Mesodermal cell (in vitro differentiated cells): ENCODE measurements around the gene CNGA4. TPM values are rescaled to one million over a fixed set of nuclear protein-coding genes. Genes with fewer than 3 reads are reported as not detected.

ENCODE experiments used
- H3K27ac ChIP-seq: 2 replicates; pipeline ENCODE4 v1.7.0; 2013; ENCODE audit warnings: mild to moderate bottlenecking, low read depth, low read length, moderate library complexity; ENCODE audit not compliant: severe bottlenecking
- H3K36me3 ChIP-seq: 2 replicates; pipeline ENCODE4 v1.7.1; 2013; ENCODE audit warnings: mild to moderate bottlenecking, low read length, moderate library complexity; ENCODE audit not compliant: control insufficient read depth, insufficient read depth
- H3K4me1 ChIP-seq: one replicate; pipeline ENCODE4 v1.7.1; 2013; ENCODE audit warnings: mild to moderate bottlenecking, low read length; ENCODE audit not compliant: insufficient read depth, control insufficient read depth, poor library complexity, severe bottlenecking
- H3K4me3 ChIP-seq: 2 replicates; pipeline ENCODE4 v1.7.0; 2013; ENCODE audit warnings: low read length, control low read depth, mild to moderate bottlenecking; ENCODE audit not compliant: insufficient read depth, poor library complexity, severe bottlenecking; ENCODE audit errors: extremely low read depth
- H3K9me3 ChIP-seq: 2 replicates; pipeline ENCODE4 v1.7.1; 2013; ENCODE audit warnings: mild to moderate bottlenecking, low read length, moderate library complexity; ENCODE audit not compliant: control insufficient read depth
- WGBS, 2 experiments: methylation state at CpG; one replicate each; pipeline ENCODE4 v1.1.5; 2013; ENCODE audit warnings: missing lambda C conversion rate in 2 of 2; ENCODE audit not compliant: insufficient coverage in 2 of 2; 5-methylcytosine and 5-hydroxymethylcytosine counted together
- polyA plus RNA-seq, 2 experiments: library from polyadenylated mRNA; stranded (reverse); fragments of 50-300 nt; gene quantifications; one replicate each; pipeline ENCODE4 v1.2.3, GENCODE V29; 2013

The CNGA4 gene, protein sequence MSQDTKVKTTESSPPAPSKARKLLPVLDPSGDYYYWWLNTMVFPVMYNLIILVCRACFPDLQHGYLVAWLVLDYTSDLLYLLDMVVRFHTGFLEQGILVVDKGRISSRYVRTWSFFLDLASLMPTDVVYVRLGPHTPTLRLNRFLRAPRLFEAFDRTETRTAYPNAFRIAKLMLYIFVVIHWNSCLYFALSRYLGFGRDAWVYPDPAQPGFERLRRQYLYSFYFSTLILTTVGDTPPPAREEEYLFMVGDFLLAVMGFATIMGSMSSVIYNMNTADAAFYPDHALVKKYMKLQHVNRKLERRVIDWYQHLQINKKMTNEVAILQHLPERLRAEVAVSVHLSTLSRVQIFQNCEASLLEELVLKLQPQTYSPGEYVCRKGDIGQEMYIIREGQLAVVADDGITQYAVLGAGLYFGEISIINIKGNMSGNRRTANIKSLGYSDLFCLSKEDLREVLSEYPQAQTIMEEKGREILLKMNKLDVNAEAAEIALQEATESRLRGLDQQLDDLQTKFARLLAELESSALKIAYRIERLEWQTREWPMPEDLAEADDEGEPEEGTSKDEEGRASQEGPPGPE
- polyA plus RNA-seq (2013, experiment 1 of 2) = 0.70 TPM
- polyA plus RNA-seq (2013, experiment 2 of 2) = 0.76 TPM

- no peaks in the 10 kb centered on the region for H3K36me3 ChIP-seq
- no peak within 1 kb of the TSS for H3K27ac ChIP-seq
- no peak within 1 kb of the TSS for H3K4me3 ChIP-seq
- H3K9me3 ChIP-seq = no peaks in the 10 kb centered on the region
- H3K4me1 ChIP-seq = peaks cover under 1% of the 10 kb centered on the region
- 60% methylated on average over 1 of the region's 1 CpG; no CpG with 5 or more reads in 1 of the 2 experiments for WGBS, 2 experiments
Measured at GRCh38 chr11:6238902-6239301, at the start of gene CNGA4. CNGA4 (plus strand) TSS chr11:6239089; CDS start chr11:6239207, 118 bp downstream.

DNA sequence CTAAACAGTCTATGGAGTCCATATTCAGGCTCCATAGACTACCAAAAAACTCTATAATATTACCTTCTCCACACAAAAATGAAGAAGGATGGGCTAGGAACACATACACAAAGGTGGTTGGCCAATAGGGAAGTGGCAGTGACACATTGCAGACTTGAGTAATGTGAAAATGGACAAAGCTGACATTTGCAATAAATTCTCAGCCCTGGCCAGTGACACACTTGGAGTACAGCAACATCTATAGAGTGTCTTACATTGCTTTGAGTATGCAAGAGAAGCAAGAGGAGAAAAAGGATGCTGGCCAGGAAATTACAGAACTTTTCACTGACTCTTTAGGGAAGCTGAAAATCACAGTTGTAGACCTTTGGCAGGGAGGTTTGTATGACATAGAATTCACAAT, 47.1 kb upstream of the CNGA4 start:
- H3K9me3 ChIP-seq = no peaks in the 10 kb centered on the region
- no peak overlapping the region for H3K4me3 ChIP-seq
- H3K27ac ChIP-seq = no peak overlapping the region
- H3K4me1 ChIP-seq = no peaks in the 10 kb centered on the region
- H3K36me3 ChIP-seq = no peaks in the 10 kb centered on the region

DNA sequence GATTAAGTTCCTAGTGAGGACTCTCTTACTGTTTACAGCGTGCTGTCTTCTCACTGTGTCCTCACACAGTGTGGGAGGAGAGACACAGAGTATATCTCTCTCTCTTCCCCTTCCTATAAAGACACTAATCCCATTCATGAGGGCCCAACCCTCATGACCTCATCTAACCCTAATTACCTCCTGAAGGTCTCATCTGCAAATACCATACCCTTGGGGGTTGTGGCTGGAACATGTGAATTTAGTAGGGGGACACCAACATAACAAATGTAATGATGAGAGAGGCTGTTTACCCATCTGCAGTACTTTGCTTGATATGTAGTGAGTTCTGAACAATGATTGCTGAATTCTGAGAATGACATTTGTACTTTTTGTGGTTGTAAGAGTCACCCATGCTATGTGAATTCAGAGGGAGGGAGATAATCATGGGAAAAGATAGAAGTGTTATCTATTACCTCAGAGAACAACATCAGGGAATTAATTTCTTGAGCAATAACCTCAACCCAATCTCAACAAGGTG, 44.8 kb upstream of the CNGA4 start:
- H3K4me3 ChIP-seq = no peak overlapping the region
- no peak overlapping the region for H3K27ac ChIP-seq
- H3K9me3 ChIP-seq = no peaks in the 10 kb centered on the region
- WGBS, 2 experiments = 60% methylated on average over 1 of the region's 1 CpG; no CpG with 5 or more reads in 1 of the 2 experiments
- H3K4me1 ChIP-seq = no peaks in the 10 kb centered on the region
- H3K36me3 ChIP-seq = no peaks in the 10 kb centered on the region

DNA sequence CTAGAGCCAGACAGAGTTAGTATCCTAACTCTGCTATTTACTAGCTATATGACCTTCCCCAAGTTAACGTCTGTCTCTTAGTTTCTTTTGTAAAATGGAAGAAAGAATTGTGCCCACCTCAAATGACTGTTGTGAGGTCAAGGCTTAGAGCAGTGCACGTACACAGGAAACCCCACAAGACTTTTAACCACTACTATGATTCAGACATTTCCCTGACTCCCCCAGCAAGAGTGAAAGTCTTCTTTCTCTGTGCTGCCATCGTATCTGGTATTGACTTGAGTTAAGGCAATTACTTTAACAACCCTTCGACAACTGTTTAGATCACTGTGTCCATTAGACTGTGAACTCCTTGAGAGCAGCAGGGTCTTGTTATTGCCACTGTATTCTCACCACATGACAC, 42.5 kb upstream of the CNGA4 start:
- H3K4me1 ChIP-seq = no peaks in the 10 kb centered on the region
- H3K27ac ChIP-seq = no peak overlapping the region
- no peaks in the 10 kb centered on the region for H3K36me3 ChIP-seq
- no peaks in the 10 kb centered on the region for H3K9me3 ChIP-seq
- WGBS, 2 experiments = 80 to 100% methylated on average over 1 of the region's 4 CpGs
- no peak overlapping the region for H3K4me3 ChIP-seq

GRCh38 chr11:6197466-6198200, 41.3 kb upstream of the CNGA4 start:
- Histone ChIP-seq H3K4me3 (no peak overlapping the region), H3K27ac (no peak overlapping the region), H3K4me1 (no peaks in the 10 kb centered on the region), H3K36me3 (no peaks in the 10 kb centered on the region), H3K9me3 (no peaks in the 10 kb centered on the region)
- 85 to 90% methylated on average over 2 to 3 of the region's 4 CpGs for WGBS, 2 experiments

DNA sequence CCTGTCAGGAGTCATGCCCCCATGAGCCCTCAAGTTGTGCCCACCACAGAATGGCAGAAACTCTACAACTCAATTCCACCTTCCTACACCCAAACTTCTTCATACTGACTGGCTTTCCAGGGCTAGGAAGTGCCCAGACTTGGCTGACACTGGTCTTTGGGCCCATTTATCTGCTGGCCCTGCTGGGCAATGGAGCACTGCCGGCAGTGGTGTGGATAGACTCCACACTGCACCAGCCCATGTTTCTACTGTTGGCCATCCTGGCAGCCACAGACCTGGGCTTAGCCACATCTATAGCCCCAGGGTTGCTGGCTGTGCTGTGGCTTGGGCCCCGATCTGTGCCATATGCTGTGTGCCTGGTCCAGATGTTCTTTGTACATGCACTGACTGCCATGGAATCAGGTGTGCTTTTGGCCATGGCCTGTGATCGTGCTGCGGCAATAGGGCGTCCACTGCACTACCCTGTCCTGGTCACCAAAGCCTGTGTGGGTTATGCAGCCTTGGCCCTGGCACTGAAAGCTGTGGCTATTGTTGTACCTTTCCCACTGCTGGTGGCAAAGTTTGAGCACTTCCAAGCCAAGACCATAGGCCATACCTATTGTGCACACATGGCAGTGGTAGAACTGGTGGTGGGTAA, 39.6 kb upstream of the CNGA4 start, which contains the start of gene OR52W1:
Gene OR52W1, plus strand, starts transcription at position 51 of the 637 bp plus-strand sequence. Its CDS starts 0 bp downstream, at position 51.
- 93 to 100% methylated on average over 4 to 5 of the region's 5 CpGs for WGBS, 2 experiments

DNA sequence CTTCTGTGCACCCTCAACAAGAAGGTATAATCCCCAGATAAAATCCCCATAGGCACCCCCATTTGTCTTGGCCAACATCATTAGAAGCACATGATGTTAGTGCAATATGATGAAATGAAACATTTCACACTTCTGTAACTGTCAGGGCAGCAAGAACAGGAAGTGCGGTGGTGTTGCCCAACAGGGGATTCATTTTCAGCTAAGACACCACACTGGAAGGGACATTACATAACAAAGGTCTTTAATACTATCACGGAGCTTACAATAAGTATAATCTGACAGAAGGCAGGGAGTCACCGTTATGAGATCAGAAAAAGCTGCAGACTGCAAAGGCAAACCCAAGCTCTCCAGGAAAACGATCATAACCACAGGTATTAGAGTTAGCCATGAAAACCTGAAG, 37.9 kb upstream of the CNGA4 start:
- no peaks in the 10 kb centered on the region for H3K9me3 ChIP-seq
- peaks cover 5% of the 10 kb centered on the region for H3K36me3 ChIP-seq
- H3K4me3 ChIP-seq = no peak overlapping the region
- H3K27ac ChIP-seq = no peak overlapping the region
- 75 to 77% methylated on average over 3 to 4 of the region's 4 CpGs for WGBS, 2 experiments
- H3K4me1 ChIP-seq = no peaks in the 10 kb centered on the region

More for the DNA sequence above, 39.6 kb upstream of the CNGA4 start, which contains the start of gene OR52W1:
- no peak within 1 kb of the TSS for H3K4me3 ChIP-seq
- H3K36me3 ChIP-seq = no peaks in the 10 kb centered on the region
- H3K9me3 ChIP-seq = no peaks in the 10 kb centered on the region
- H3K27ac ChIP-seq = no peak within 1 kb of the TSS
- no peaks in the 10 kb centered on the region for H3K4me1 ChIP-seq

DNA sequence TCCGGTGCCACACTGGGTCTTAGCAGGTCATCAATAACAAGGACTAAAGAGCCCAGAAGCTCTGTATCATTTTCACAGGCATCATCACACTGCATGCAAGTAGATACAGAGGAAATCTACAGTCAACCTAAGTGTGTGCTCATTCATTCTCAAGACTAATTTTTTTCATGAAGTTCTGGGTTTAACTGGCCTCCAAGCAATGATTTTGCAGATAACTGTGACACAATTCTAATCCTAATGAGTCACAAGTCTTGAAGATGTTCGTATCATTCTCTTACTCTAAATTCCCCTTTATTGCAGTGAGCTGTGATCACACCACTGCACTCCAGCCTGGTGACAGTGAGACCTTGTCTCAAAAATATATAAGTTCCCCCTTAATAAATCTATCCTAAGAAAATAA, 37.4 kb upstream of the CNGA4 start:
- Histone ChIP-seq H3K4me1 (no peaks in the 10 kb centered on the region), H3K9me3 (no peaks in the 10 kb centered on the region)
- WGBS, 2 experiments = 94% methylated on average over 2 of the region's 2 CpGs; no CpG with 5 or more reads in 1 of the 2 experiments

DNA sequence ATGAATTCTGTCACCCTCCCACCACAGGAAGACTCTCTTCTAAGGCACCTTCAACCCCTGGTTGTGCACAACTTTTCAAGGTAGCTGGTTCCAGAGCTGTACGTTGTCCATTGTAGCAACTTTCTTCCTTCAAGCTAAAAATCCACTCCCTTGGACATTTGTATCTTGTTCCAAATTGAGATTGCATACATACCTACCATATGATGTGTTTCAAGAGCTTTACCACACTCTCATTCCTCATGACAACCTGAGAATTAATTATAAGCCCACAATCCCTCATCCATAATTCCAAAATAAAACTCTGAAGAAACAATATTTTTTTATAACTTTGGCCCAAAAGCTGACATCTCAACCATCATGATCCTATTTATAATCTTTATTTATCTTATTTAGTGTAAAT, 36.8 kb upstream of the CNGA4 start:
- peaks cover 11% of the 10 kb centered on the region for H3K36me3 ChIP-seq
- no peaks in the 10 kb centered on the region for H3K9me3 ChIP-seq
- no peak overlapping the region for H3K4me3 ChIP-seq
- H3K27ac ChIP-seq = no peak overlapping the region
- H3K4me1 ChIP-seq = no peaks in the 10 kb centered on the region
- 90 to 100% methylated on average over 1 of the region's 1 CpG for WGBS, 2 experiments

More for the DNA sequence above, 37.4 kb upstream of the CNGA4 start:
- Histone ChIP-seq H3K27ac (no peak overlapping the region), H3K4me3 (no peak overlapping the region), H3K36me3 (peaks cover 6% of the 10 kb centered on the region)

GRCh38 chr11:6203327-6203726, 35.6 kb upstream of the CNGA4 start:
- H3K36me3 ChIP-seq = peaks cover 12% of the 10 kb centered on the region
- no peaks in the 10 kb centered on the region for H3K4me1 ChIP-seq
- 92 to 95% methylated on average over 3 of the region's 3 CpGs for WGBS, 2 experiments
- no peak overlapping the region for H3K27ac ChIP-seq
- no peak overlapping the region for H3K4me3 ChIP-seq
- H3K9me3 ChIP-seq = no peaks in the 10 kb centered on the region
